SJSA1 (cell line): ENCODE results near the gene CA5A. TPM values are rescaled to one million over a fixed set of nuclear protein-coding genes. Genes with fewer than 3 reads are reported as not detected.
"Not testable (repeated sequence)": the region's sequence is repeated elsewhere in the genome, so short reads cannot be mapped to it uniquely, and the experiment has no call there.

Experiments
- DNase-seq, 2 experiments: peaks; one replicate each; pipeline ENCODE4 v3.0.0-alpha.2; 2015 to 2020; ENCODE audit warnings: low spot score in 2 of 2, low read depth in 1 of 2
- H3K27ac ChIP-seq: fragments of 250-450 bp; sonication (Bioruptor Pico); 2 replicates; pipeline ENCODE4 v1.5.1; 2020; ENCODE audit warnings: mild to moderate bottlenecking, moderate library complexity
- H3K27me3 ChIP-seq: fragments of 250-450 bp; sonication (Bioruptor Pico); replicated peaks from 2 replicates; pipeline ENCODE4 v1.5.1; 2020; ENCODE audit warnings: mild to moderate bottlenecking, moderate library complexity
- H3K36me3 ChIP-seq: fragments of 250-450 bp; sonication (Bioruptor Pico); 2 replicates; pipeline ENCODE4 v1.5.1; 2020; ENCODE audit warnings: mild to moderate bottlenecking
- H3K4me1 ChIP-seq: fragments of 250-450 bp; sonication (Bioruptor Pico); replicated peaks from 2 replicates; pipeline ENCODE4 v1.6.1; 2021; ENCODE audit warnings: mild to moderate bottlenecking
- H3K4me3 ChIP-seq: fragments of 250-450 bp; sonication (Bioruptor Pico); 2 replicates; pipeline ENCODE4 v1.5.1; 2020; ENCODE audit warnings: mild to moderate bottlenecking
- H3K9me3 ChIP-seq: fragments of 250-450 bp; sonication (Bioruptor Pico); replicated peaks from 2 replicates; pipeline ENCODE4 v1.5.1; 2020; ENCODE audit warnings: mild to moderate bottlenecking
- total RNA-seq: library from RNA; depleted of rRNA; stranded (reverse); fragments of >200 nt; shearing (Covaris generic); gene quantifications from 2 replicates; pipeline ENCODE4 v1.2.3, GENCODE V29; 2014; rRNA removed

CA5A gene
- not detected in 2 replicates for total RNA-seq

GRCh38 chr16:87936375-87937230 lies at the start of gene CA5A:
Gene CA5A, minus strand, starts transcription at chr16:87936529. Its CDS starts 79 bp downstream, at chr16:87936450.
- no peak within 1 kb of the TSS for H3K27ac ChIP-seq
- no peaks in the 10 kb centered on the region for H3K4me1 ChIP-seq
- H3K4me3 ChIP-seq = no peak within 1 kb of the TSS
- no peak for DNase-seq
- H3K27me3 ChIP-seq = no peaks in the 10 kb centered on the region
- no peaks in the 10 kb centered on the region for H3K36me3 ChIP-seq
- no peaks in the 10 kb centered on the region for H3K9me3 ChIP-seq

- not testable (repeated sequence) for H3K27me3 ChIP-seq, H3K36me3 ChIP-seq, H3K27ac ChIP-seq, H3K4me1 ChIP-seq, DNase-seq, H3K4me3 ChIP-seq, H3K9me3 ChIP-seq
Observed at GRCh38 chr16:87985493-87985892, 49.2 kb upstream of the CA5A start.

GRCh38 chr16:87984632-87985267 lies 48.4 kb upstream of the CA5A start:
- no peaks in the 10 kb centered on the region for H3K4me1 ChIP-seq
- H3K4me3 ChIP-seq = no peak overlapping the region
- H3K27ac ChIP-seq = no peak overlapping the region
- no peaks in the 10 kb centered on the region for H3K36me3 ChIP-seq
- H3K27me3 ChIP-seq = no peaks in the 10 kb centered on the region
- no peaks in the 10 kb centered on the region for H3K9me3 ChIP-seq
- no peak for DNase-seq

- H3K27ac ChIP-seq, H3K27me3 ChIP-seq, H3K4me3 ChIP-seq, H3K9me3 ChIP-seq, H3K36me3 ChIP-seq, DNase-seq, H3K4me1 ChIP-seq: not testable (repeated sequence)
Observed at GRCh38 chr16:87984180-87984579, 47.9 kb upstream of the CA5A start.

- DNase-seq = peak in 1 of 2 experiments; percentile 22
- H3K27ac ChIP-seq, H3K4me3 ChIP-seq: not testable (repeated sequence)
Observed at GRCh38 chr16:87983737-87984097, 47.4 kb upstream of the CA5A start.

GRCh38 chr16:87983072-87983736 lies 46.9 kb upstream of the CA5A start:
- H3K4me3 ChIP-seq = not testable (repeated sequence)
- peak in 1 of 2 experiments; percentile 24 for DNase-seq

More at GRCh38 chr16:87983737-87984097, 47.4 kb upstream of the CA5A start:
- H3K4me1 ChIP-seq, H3K27me3 ChIP-seq, H3K36me3 ChIP-seq, H3K9me3 ChIP-seq: not testable (repeated sequence)

GRCh38 chr16:87982581-87983041 lies 46.3 kb upstream of the CA5A start:
- H3K4me1 ChIP-seq = no peaks in the 10 kb centered on the region
- no peaks in the 10 kb centered on the region for H3K27me3 ChIP-seq
- H3K4me3 ChIP-seq = no peak overlapping the region
- DNase-seq = no peak
- no peaks in the 10 kb centered on the region for H3K9me3 ChIP-seq
- no peak overlapping the region for H3K27ac ChIP-seq
- H3K36me3 ChIP-seq = no peaks in the 10 kb centered on the region

More at GRCh38 chr16:87983072-87983736, 46.9 kb upstream of the CA5A start:
- not testable (repeated sequence) for H3K4me1 ChIP-seq, H3K27me3 ChIP-seq, H3K27ac ChIP-seq, H3K9me3 ChIP-seq, H3K36me3 ChIP-seq

- not testable (repeated sequence) for H3K27me3 ChIP-seq, H3K4me3 ChIP-seq, DNase-seq, H3K4me1 ChIP-seq, H3K9me3 ChIP-seq, H3K36me3 ChIP-seq, H3K27ac ChIP-seq
Observed at GRCh38 chr16:87981376-87981775, 45.0 kb upstream of the CA5A start.

GRCh38 chr16:87979911-87980630 lies 43.7 kb upstream of the CA5A start:
- not testable (repeated sequence) for H3K4me3 ChIP-seq, H3K9me3 ChIP-seq, H3K4me1 ChIP-seq, H3K27ac ChIP-seq, H3K27me3 ChIP-seq, DNase-seq, H3K36me3 ChIP-seq

- H3K27ac ChIP-seq = no peak overlapping the region
- no peak overlapping the region for H3K4me3 ChIP-seq
- H3K4me1 ChIP-seq = no peaks in the 10 kb centered on the region
- H3K36me3 ChIP-seq = no peaks in the 10 kb centered on the region
- H3K9me3 ChIP-seq = no peaks in the 10 kb centered on the region
- no peak for DNase-seq
- no peaks in the 10 kb centered on the region for H3K27me3 ChIP-seq
Observed at GRCh38 chr16:87979352-87979751, 43.0 kb upstream of the CA5A start.

- no peaks in the 10 kb centered on the region for H3K9me3 ChIP-seq
- no peaks in the 10 kb centered on the region; the same call in 1 of the 2 replicates for H3K36me3 ChIP-seq
- H3K4me3 ChIP-seq = no peak overlapping the region
- H3K27ac ChIP-seq = no peak overlapping the region
- no peak for DNase-seq
- H3K27me3 ChIP-seq = no peaks in the 10 kb centered on the region
- H3K4me1 ChIP-seq = no peaks in the 10 kb centered on the region
Observed at GRCh38 chr16:87978127-87978526, 41.8 kb upstream of the CA5A start.

GRCh38 chr16:87976665-87977064 lies 40.3 kb upstream of the CA5A start:
- Histone ChIP-seq H3K4me3 (no peak overlapping the region), H3K27ac (no peak overlapping the region), H3K36me3 (peaks cover 3% of the 10 kb centered on the region; the same call in 1 of the 2 replicates), H3K9me3 (0 out of 2 replicates have a peak, but pooled peaks cover 1% of the 10 kb centered on the region), H3K4me1 (no peaks in the 10 kb centered on the region), H3K27me3 (no peaks in the 10 kb centered on the region)
- no peak for DNase-seq

- Histone ChIP-seq H3K4me3 (no peak overlapping the region), H3K27me3 (no peaks in the 10 kb centered on the region), H3K4me1 (peaks cover 11% of the 10 kb centered on the region), H3K27ac (no peak overlapping the region), H3K36me3 (peaks cover 6% of the 10 kb centered on the region; the same call in 1 of the 2 replicates), H3K9me3 (0 out of 2 replicates have a peak, but pooled peaks cover 4% of the 10 kb centered on the region)
- no peak for DNase-seq
Observed at GRCh38 chr16:87974178-87974577, 37.8 kb upstream of the CA5A start.
